HAP-1 (cell line): Measurements from ENCODE around the gene REM2.

Experiments used
- DNase-seq, 2 experiments: peaks; one replicate each; pipeline ENCODE4 v3.0.0-alpha.2; 2016 to 2020; ENCODE audit warnings: low spot score in 2 of 2
- H3K27me3 ChIP-seq: fragments of 250-450 bp; sonication (Bioruptor Pico); 2 replicates; pipeline ENCODE4 v1.5.1; 2020; ENCODE audit warnings: low read depth, mild to moderate bottlenecking, moderate library complexity
- H3K36me3 ChIP-seq: fragments of 250-450 bp; sonication (Bioruptor Pico); replicated peaks from 2 replicates; pipeline ENCODE4 v1.5.1; 2020; ENCODE audit warnings: mild to moderate bottlenecking
- H3K4me1 ChIP-seq: fragments of 250-450 bp; sonication (Bioruptor Pico); 2 replicates; pipeline ENCODE4 v1.5.1; 2020; ENCODE audit warnings: mild to moderate bottlenecking
- H3K4me3 ChIP-seq: fragments of 250-450 bp; sonication (Bioruptor Pico); 2 replicates; pipeline ENCODE4 v1.5.1; 2020; ENCODE audit warnings: mild to moderate bottlenecking, moderate library complexity
- H3K9me3 ChIP-seq: fragments of 250-450 bp; sonication (Bioruptor Pico); 2 replicates; pipeline ENCODE4 v1.5.1; 2020; ENCODE audit warnings: mild to moderate bottlenecking, moderate library complexity
- in situ Hi-C: fragments of 300-500 bp; cut with MboI; formaldehyde crosslinking; loops from 3 replicates; pipeline ENCODE4 v1.14.3; 2020; ENCODE audit warnings: low sequenced_read_pairs, inconsistent platforms, mixed read lengths

The REM2 gene

GRCh38 chr14:22887260-22887989 is 4.4 kb downstream of the REM2 start:
- no peak for DNase-seq
- Histone ChIP-seq H3K4me1 (peaks cover 4% of the 10 kb centered on the region), H3K9me3 (no peaks in the 10 kb centered on the region), H3K36me3 (no peaks in the 10 kb centered on the region), H3K27me3 (no peaks in the 10 kb centered on the region), H3K4me3 (no peak overlapping the region)
- in situ Hi-C loops: no loop called here

- Histone ChIP-seq H3K36me3 (no peaks in the 10 kb centered on the region), H3K4me3 (no peak overlapping the region), H3K27me3 (no peaks in the 10 kb centered on the region), H3K9me3 (no peaks in the 10 kb centered on the region), H3K4me1 (peaks cover 4% of the 10 kb centered on the region)
- in situ Hi-C loops: no loop called here
- no peak for DNase-seq
Measured at GRCh38 chr14:22887990-22888378, 5.0 kb downstream of the REM2 start.

GRCh38 chr14:22888662-22889061 is 5.6 kb downstream of the REM2 start:
- no peak overlapping the region for H3K4me3 ChIP-seq
- no peaks in the 10 kb centered on the region for H3K9me3 ChIP-seq
- no peaks in the 10 kb centered on the region for H3K36me3 ChIP-seq
- no peaks in the 10 kb centered on the region for H3K27me3 ChIP-seq
- H3K4me1 ChIP-seq: no peaks in the 10 kb centered on the region; the same call in 1 of the 2 replicates
- DNase-seq: no peak
- in situ Hi-C loops: no loop called here

- H3K27me3 ChIP-seq: no peaks in the 10 kb centered on the region
- H3K36me3 ChIP-seq: no peaks in the 10 kb centered on the region
- in situ Hi-C loops: no loop called here
- no peaks in the 10 kb centered on the region for H3K4me1 ChIP-seq
- H3K4me3 ChIP-seq: no peak overlapping the region
- no peak for DNase-seq
- no peaks in the 10 kb centered on the region for H3K9me3 ChIP-seq
Measured at GRCh38 chr14:22890416-22890815, 7.4 kb downstream of the REM2 start.

- DNase-seq: no peak
- no peak overlapping the region for H3K4me3 ChIP-seq
- H3K9me3 ChIP-seq: no peaks in the 10 kb centered on the region
- no peaks in the 10 kb centered on the region for H3K4me1 ChIP-seq
- H3K36me3 ChIP-seq: no peaks in the 10 kb centered on the region
- in situ Hi-C loops: no loop called here
- H3K27me3 ChIP-seq: no peaks in the 10 kb centered on the region
Measured at GRCh38 chr14:22892488-22892887, 9.5 kb downstream of the REM2 start.

- H3K27me3 ChIP-seq: no peaks in the 10 kb centered on the region
Measured at GRCh38 chr14:22893706-22894105, 10.7 kb downstream of the REM2 start.

GRCh38 chr14:22895402-22895801 is 12.4 kb downstream of the REM2 start:
- in situ Hi-C loops: no loop called here
- Histone ChIP-seq H3K4me3 (no peak overlapping the region), H3K36me3 (peaks cover 9% of the 10 kb centered on the region; the same call in 1 of the 2 replicates), H3K27me3 (no peaks in the 10 kb centered on the region), H3K9me3 (no peaks in the 10 kb centered on the region), H3K4me1 (peaks cover 14% of the 10 kb centered on the region)
- DNase-seq: no peak

More at GRCh38 chr14:22893706-22894105, 10.7 kb downstream of the REM2 start:
- H3K36me3 ChIP-seq: peaks cover 3% of the 10 kb centered on the region; the same call in 1 of the 2 replicates
- in situ Hi-C loops: no loop called here
- H3K4me3 ChIP-seq: no peak overlapping the region
- DNase-seq: no peak
- H3K4me1 ChIP-seq: no peaks in the 10 kb centered on the region
- no peaks in the 10 kb centered on the region for H3K9me3 ChIP-seq

GRCh38 chr14:22896356-22896755 is 13.3 kb downstream of the REM2 start:
- H3K4me1 ChIP-seq: peaks cover 16% of the 10 kb centered on the region
- in situ Hi-C loops: no loop called here

GRCh38 chr14:22896760-22897159 is 13.7 kb downstream of the REM2 start:
- peaks cover 16% of the 10 kb centered on the region for H3K4me1 ChIP-seq
- DNase-seq: no peak
- no peak overlapping the region for H3K4me3 ChIP-seq
- in situ Hi-C loops: no loop called here
- no peaks in the 10 kb centered on the region for H3K9me3 ChIP-seq
- no peaks in the 10 kb centered on the region for H3K27me3 ChIP-seq
- peaks cover 22% of the 10 kb centered on the region for H3K36me3 ChIP-seq

More at GRCh38 chr14:22896356-22896755, 13.3 kb downstream of the REM2 start:
- DNase-seq: no peak
- H3K36me3 ChIP-seq: peaks cover 18% of the 10 kb centered on the region
- H3K9me3 ChIP-seq: no peaks in the 10 kb centered on the region
- no peak overlapping the region for H3K4me3 ChIP-seq
- no peaks in the 10 kb centered on the region for H3K27me3 ChIP-seq

- peaks cover 28% of the 10 kb centered on the region for H3K36me3 ChIP-seq
- in situ Hi-C loops: no loop called here
- H3K4me1 ChIP-seq: peaks cover 16% of the 10 kb centered on the region
- H3K9me3 ChIP-seq: no peaks in the 10 kb centered on the region
- no peak for DNase-seq
- H3K27me3 ChIP-seq: no peaks in the 10 kb centered on the region
- no peak overlapping the region for H3K4me3 ChIP-seq
Measured at GRCh38 chr14:22897357-22897756, 14.3 kb downstream of the REM2 start.

GRCh38 chr14:22898302-22899090 is 15.5 kb downstream of the REM2 start:
- H3K27me3 ChIP-seq: no peaks in the 10 kb centered on the region
- peaks cover 37% of the 10 kb centered on the region for H3K36me3 ChIP-seq
- in situ Hi-C loops: no loop called here
- H3K4me3 ChIP-seq: no peak overlapping the region
- H3K9me3 ChIP-seq: no peaks in the 10 kb centered on the region
- no peak for DNase-seq
- peaks cover 16% of the 10 kb centered on the region for H3K4me1 ChIP-seq

- in situ Hi-C loops: no loop called here
- Histone ChIP-seq H3K4me1 (peaks cover 16% of the 10 kb centered on the region), H3K27me3 (no peaks in the 10 kb centered on the region), H3K4me3 (no peak overlapping the region), H3K9me3 (no peaks in the 10 kb centered on the region), H3K36me3 (peaks cover 53% of the 10 kb centered on the region)
- DNase-seq: peak; percentile 55 to 69
Measured at GRCh38 chr14:22900081-22900799, 17.2 kb downstream of the REM2 start.

- H3K36me3 ChIP-seq: peaks cover 69% of the 10 kb centered on the region
- DNase-seq: no peak
- no peaks in the 10 kb centered on the region for H3K27me3 ChIP-seq
- H3K4me1 ChIP-seq: peaks cover 16% of the 10 kb centered on the region
- H3K4me3 ChIP-seq: no peak overlapping the region
- in situ Hi-C loops: no loop called here
- H3K9me3 ChIP-seq: no peaks in the 10 kb centered on the region
Measured at GRCh38 chr14:22901799-22902198, 18.8 kb downstream of the REM2 start.

- H3K9me3 ChIP-seq: no peaks in the 10 kb centered on the region
- H3K36me3 ChIP-seq: peaks cover 85% of the 10 kb centered on the region
- in situ Hi-C loops: no loop called here
- H3K27me3 ChIP-seq: no peaks in the 10 kb centered on the region
- peaks cover 16% of the 10 kb centered on the region for H3K4me1 ChIP-seq
- no peak for DNase-seq
- H3K4me3 ChIP-seq: no peak overlapping the region
Measured at GRCh38 chr14:22903742-22904087, 20.7 kb downstream of the REM2 start.
